ENCODE measurements around the gene BPIFA2. TPM values are rescaled to one million over a fixed set of nuclear protein-coding genes. Genes with fewer than 3 reads are reported as not detected.

BPIFA2 gene
- total RNA-seq, 1 experiment from 2014 or later: not detected

- TF ChIP-seq, protein P1, sequence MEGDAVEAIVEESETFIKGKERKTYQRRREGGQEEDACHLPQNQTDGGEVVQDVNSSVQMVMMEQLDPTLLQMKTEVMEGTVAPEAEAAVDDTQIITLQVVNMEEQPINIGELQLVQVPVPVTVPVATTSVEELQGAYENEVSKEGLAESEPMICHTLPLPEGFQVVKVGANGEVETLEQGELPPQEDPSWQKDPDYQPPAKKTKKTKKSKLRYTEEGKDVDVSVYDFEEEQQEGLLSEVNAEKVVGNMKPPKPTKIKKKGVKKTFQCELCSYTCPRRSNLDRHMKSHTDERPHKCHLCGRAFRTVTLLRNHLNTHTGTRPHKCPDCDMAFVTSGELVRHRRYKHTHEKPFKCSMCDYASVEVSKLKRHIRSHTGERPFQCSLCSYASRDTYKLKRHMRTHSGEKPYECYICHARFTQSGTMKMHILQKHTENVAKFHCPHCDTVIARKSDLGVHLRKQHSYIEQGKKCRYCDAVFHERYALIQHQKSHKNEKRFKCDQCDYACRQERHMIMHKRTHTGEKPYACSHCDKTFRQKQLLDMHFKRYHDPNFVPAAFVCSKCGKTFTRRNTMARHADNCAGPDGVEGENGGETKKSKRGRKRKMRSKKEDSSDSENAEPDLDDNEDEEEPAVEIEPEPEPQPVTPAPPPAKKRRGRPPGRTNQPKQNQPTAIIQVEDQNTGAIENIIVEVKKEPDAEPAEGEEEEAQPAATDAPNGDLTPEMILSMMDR (IDR thresholded peaks at IDR 0.05 in 2 of 3, conservative IDR thresholded peaks at IDR 0.05 in 1 of 3; ENCODE audit: borderline replicate concordance in 1 of 3, insufficient read depth in 1 of 3, low read depth in 2 of 3, low read length in 2 of 3): no peak
- TF ChIP-seq EZH2phosphoT487 (IDR thresholded peaks at IDR 0.05; ENCODE audit: borderline replicate concordance) (no peak), RAD21 (IDR thresholded peaks at IDR 0.05; ENCODE audit: low read depth) (no peak), ELF1 (IDR thresholded peaks at IDR 0.05; ENCODE audit: borderline replicate concordance, low read depth) (no peak)
Observed at GRCh38 chr20:33176101-33176500, 8.1 kb downstream of the BPIFA2 start (continued).

GRCh38 chr20:33177866-33178265, 9.9 kb downstream of the BPIFA2 start:
- H3K9ac ChIP-seq (ENCODE audit: low read length): no peak overlapping the region
- intact Hi-C loops (cut with micrococcal nuclease): no loop called here
- TF ChIP-seq ZNF274 (IDR thresholded peaks at IDR 0.05; ENCODE audit: low read depth, low read length) (no peak), YY1 (IDR thresholded peaks at IDR 0.05; ENCODE audit: extremely low read depth, insufficient replicate concordance, low read depth, low read length) (no peak), EZH2phosphoT487 (IDR thresholded peaks at IDR 0.05; ENCODE audit: borderline replicate concordance) (no peak), ELF1 (IDR thresholded peaks at IDR 0.05; ENCODE audit: borderline replicate concordance, low read depth) (no peak), EZH2 (IDR thresholded peaks at IDR 0.05) (no peak), SRF (IDR thresholded peaks at IDR 0.05; ENCODE audit: low read depth) (no peak), SP1 (IDR thresholded peaks at IDR 0.05; ENCODE audit: low read depth) (no peak), POLR2A (IDR thresholded peaks at IDR 0.05; ENCODE audit: borderline replicate concordance, extremely low read depth, insufficient read depth, insufficient read length) (no peak), FOSL1 (IDR thresholded peaks at IDR 0.05; ENCODE audit: low read depth) (no peak)
- TF ChIP-seq, protein P2, sequence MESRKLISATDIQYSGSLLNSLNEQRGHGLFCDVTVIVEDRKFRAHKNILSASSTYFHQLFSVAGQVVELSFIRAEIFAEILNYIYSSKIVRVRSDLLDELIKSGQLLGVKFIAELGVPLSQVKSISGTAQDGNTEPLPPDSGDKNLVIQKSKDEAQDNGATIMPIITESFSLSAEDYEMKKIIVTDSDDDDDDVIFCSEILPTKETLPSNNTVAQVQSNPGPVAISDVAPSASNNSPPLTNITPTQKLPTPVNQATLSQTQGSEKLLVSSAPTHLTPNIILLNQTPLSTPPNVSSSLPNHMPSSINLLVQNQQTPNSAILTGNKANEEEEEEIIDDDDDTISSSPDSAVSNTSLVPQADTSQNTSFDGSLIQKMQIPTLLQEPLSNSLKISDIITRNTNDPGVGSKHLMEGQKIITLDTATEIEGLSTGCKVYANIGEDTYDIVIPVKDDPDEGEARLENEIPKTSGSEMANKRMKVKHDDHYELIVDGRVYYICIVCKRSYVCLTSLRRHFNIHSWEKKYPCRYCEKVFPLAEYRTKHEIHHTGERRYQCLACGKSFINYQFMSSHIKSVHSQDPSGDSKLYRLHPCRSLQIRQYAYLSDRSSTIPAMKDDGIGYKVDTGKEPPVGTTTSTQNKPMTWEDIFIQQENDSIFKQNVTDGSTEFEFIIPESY (IDR thresholded peaks at IDR 0.05; ENCODE audit: extremely low read depth, insufficient replicate concordance, low read length): no peak
- TF ChIP-seq, protein P1 (IDR thresholded peaks at IDR 0.05 in 2 of 3, conservative IDR thresholded peaks at IDR 0.05 in 1 of 3; ENCODE audit: borderline replicate concordance in 1 of 3, insufficient read depth in 1 of 3, low read depth in 2 of 3, low read length in 2 of 3): no peak
- TF ChIP-seq, protein P3, sequence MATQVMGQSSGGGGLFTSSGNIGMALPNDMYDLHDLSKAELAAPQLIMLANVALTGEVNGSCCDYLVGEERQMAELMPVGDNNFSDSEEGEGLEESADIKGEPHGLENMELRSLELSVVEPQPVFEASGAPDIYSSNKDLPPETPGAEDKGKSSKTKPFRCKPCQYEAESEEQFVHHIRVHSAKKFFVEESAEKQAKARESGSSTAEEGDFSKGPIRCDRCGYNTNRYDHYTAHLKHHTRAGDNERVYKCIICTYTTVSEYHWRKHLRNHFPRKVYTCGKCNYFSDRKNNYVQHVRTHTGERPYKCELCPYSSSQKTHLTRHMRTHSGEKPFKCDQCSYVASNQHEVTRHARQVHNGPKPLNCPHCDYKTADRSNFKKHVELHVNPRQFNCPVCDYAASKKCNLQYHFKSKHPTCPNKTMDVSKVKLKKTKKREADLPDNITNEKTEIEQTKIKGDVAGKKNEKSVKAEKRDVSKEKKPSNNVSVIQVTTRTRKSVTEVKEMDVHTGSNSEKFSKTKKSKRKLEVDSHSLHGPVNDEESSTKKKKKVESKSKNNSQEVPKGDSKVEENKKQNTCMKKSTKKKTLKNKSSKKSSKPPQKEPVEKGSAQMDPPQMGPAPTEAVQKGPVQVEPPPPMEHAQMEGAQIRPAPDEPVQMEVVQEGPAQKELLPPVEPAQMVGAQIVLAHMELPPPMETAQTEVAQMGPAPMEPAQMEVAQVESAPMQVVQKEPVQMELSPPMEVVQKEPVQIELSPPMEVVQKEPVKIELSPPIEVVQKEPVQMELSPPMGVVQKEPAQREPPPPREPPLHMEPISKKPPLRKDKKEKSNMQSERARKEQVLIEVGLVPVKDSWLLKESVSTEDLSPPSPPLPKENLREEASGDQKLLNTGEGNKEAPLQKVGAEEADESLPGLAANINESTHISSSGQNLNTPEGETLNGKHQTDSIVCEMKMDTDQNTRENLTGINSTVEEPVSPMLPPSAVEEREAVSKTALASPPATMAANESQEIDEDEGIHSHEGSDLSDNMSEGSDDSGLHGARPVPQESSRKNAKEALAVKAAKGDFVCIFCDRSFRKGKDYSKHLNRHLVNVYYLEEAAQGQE (IDR thresholded peaks at IDR 0.05; ENCODE audit: low read depth): no peak
- TF ChIP-seq, protein P4, sequence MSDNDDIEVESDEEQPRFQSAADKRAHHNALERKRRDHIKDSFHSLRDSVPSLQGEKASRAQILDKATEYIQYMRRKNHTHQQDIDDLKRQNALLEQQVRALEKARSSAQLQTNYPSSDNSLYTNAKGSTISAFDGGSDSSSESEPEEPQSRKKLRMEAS (IDR thresholded peaks at IDR 0.05): no peak

More at GRCh38 chr20:33177866-33178265, 9.9 kb downstream of the BPIFA2 start:
- H3K4me1 ChIP-seq (ENCODE audit: control insufficient read depth in 1 of 2, insufficient read depth in 2 of 2, low read length in 2 of 2): peaks cover 14 to 17% of the 10 kb centered on the region in 2 experiments; a peak in 3 of 4 replicates
- ChIA-PET CTCF (no interaction called here), RAD21 (ENCODE audit: low non-redundant PET in 1 of 2, low total read pairs in 2 of 2, uncharacterized antibody in 2 of 2, unreplicated experiment in 2 of 2) (no interaction called here), POLR2A (no interaction called here)
- H3K4me3 ChIP-seq (replicated peaks in 1 of 2; ENCODE audit: low read depth in 1 of 2, low read length in 2 of 2): no peak overlapping the region
- no peak overlapping the region; the same call in 1 of the 2 replicates for H3K4me2 ChIP-seq (ENCODE audit: low read length)
- DNase-seq (ENCODE audit: low read depth, low spot score) (no peak), ATAC-seq (no peak)
- H4K20me1 ChIP-seq (ENCODE audit: insufficient read depth): no peaks in the 10 kb centered on the region
- H3K9me3 ChIP-seq (ENCODE audit: control insufficient read depth in 1 of 2, insufficient read depth in 1 of 2, low read depth in 1 of 2, low read length in 2 of 2): no peaks in the 10 kb centered on the region
- H3K9me2 ChIP-seq (ENCODE audit: insufficient read depth): no peaks in the 10 kb centered on the region
- no peaks in the 10 kb centered on the region for H3K36me3 ChIP-seq (ENCODE audit: control insufficient read depth in 1 of 2, insufficient read depth in 2 of 2, low read length in 2 of 2)
- no peak overlapping the region for H3K27ac ChIP-seq (ENCODE audit: low read depth, low read length)
- H3K27me3 ChIP-seq (ENCODE audit: insufficient read depth, low read length): no peaks in the 10 kb centered on the region
- H3K79me2 ChIP-seq (ENCODE audit: insufficient read depth, low read length): no peaks in the 10 kb centered on the region
- no TSS peak for BruUV-seq (replicated peaks)
- no peak overlapping the region for H2AFZ ChIP-seq (ENCODE audit: low read depth, low read length, poor library complexity, severe bottlenecking)
